CD14-positive monocyte (primary cell): ENCODE results near the gene ANKRD45. TPM values are rescaled to one million over a fixed set of nuclear protein-coding genes. Genes with fewer than 3 reads are reported as not detected.
"Not testable (repeated sequence)": the region's sequence is repeated elsewhere in the genome, so short reads cannot be mapped to it uniquely, and the experiment has no call there.

Experiments used
- DNase-seq, 3 donors: peaks; one replicate each; pipeline ENCODE4 v3.0.0-alpha.2; 2011 to 2022
- H2AFZ ChIP-seq: 2 replicates; pipeline ENCODE4 v1.6.0; 2012; ENCODE audit warnings: mild to moderate bottlenecking, low read depth, low read length, inconsistent platforms; ENCODE audit not compliant: insufficient read depth, poor library complexity, severe bottlenecking
- H3K27ac ChIP-seq, 2 donors: 1 replicate in 1 of 2; 2 replicates in 1 of 2; pipeline ENCODE4 v1.5.1; 2012 to 2013; ENCODE audit warnings: low read length in 2 of 2, control low read depth in 1 of 2, inconsistent platforms in 1 of 2, low read depth in 1 of 2, mild to moderate bottlenecking in 1 of 2
- H3K27me3 ChIP-seq, 2 donors: one replicate each; pipeline versions ENCODE4 v1.6.0 to v1.6.1; 2011 to 2013; ENCODE audit warnings: low read length in 2 of 2; ENCODE audit not compliant: control insufficient read depth in 2 of 2, insufficient read depth in 2 of 2
- H3K36me3 ChIP-seq, 2 donors: replicated peaks in 1 of 2; 1 replicate in 1 of 2; 2 replicates in 1 of 2; pipeline versions ENCODE4 v1.5.1 to v1.6.1; 2012 to 2013; ENCODE audit warnings: low read length in 2 of 2, control low read depth in 1 of 2, inconsistent platforms in 1 of 2, mild to moderate bottlenecking in 1 of 2; ENCODE audit not compliant: insufficient read depth in 2 of 2, control insufficient read depth in 1 of 2
- H3K4me1 ChIP-seq, 2 donors: 1 replicate in 1 of 2; 2 replicates in 1 of 2; pipeline versions ENCODE4 v1.5.1 to v1.6.1; 2012 to 2013; ENCODE audit warnings: low read length in 2 of 2, control low read depth in 1 of 2, inconsistent platforms in 1 of 2, mild to moderate bottlenecking in 1 of 2, moderate library complexity in 1 of 2; ENCODE audit not compliant: insufficient read depth in 2 of 2, control insufficient read depth in 1 of 2
- H3K4me2 ChIP-seq: replicated peaks from 2 replicates; pipeline ENCODE3; 2012; ENCODE audit warnings: low read length, moderate library complexity, mild to moderate bottlenecking; ENCODE audit not compliant: poor library complexity, severe bottlenecking; ENCODE audit errors: extremely low read depth
- H3K4me3 ChIP-seq, 3 experiments: fragments of 200-600 bp in 1 of 3; sonication (generic) in 1 of 3; replicated peaks in 1 of 3; 1 replicate in 2 of 3; 2 replicates in 1 of 3; pipeline ENCODE4 v1.5.1; 2011 to 2013; ENCODE audit warnings: low read length in 3 of 3, mild to moderate bottlenecking in 3 of 3, control low read depth in 2 of 3, low read depth in 2 of 3, inconsistent platforms in 1 of 3, moderate library complexity in 1 of 3
- H3K79me2 ChIP-seq: 2 replicates; pipeline ENCODE4 v1.6.0; 2012; ENCODE audit warnings: mild to moderate bottlenecking, control low read depth, inconsistent platforms, low read length, moderate library complexity; ENCODE audit not compliant: insufficient read depth
- H3K9ac ChIP-seq: 2 replicates; pipeline ENCODE4 v1.6.0; 2017; ENCODE audit warnings: low read length, mild to moderate bottlenecking; ENCODE audit not compliant: insufficient read depth, poor library complexity, severe bottlenecking
- H3K9me3 ChIP-seq, 2 donors: replicated peaks in 1 of 2; 1 replicate in 1 of 2; 2 replicates in 1 of 2; pipeline versions ENCODE4 v1.5.1 to v1.6.1; 2012 to 2013; ENCODE audit warnings: low read length in 2 of 2, control low read depth in 1 of 2; ENCODE audit not compliant: control insufficient read depth in 1 of 2, insufficient read depth in 1 of 2
- H4K20me1 ChIP-seq: 2 replicates; pipeline ENCODE4 v1.6.0; 2012; ENCODE audit warnings: mild to moderate bottlenecking, low read length, control low read depth, moderate library complexity; ENCODE audit not compliant: insufficient read depth
- H3K27ac Mint-ChIP-seq, 7 donors: one replicate each; pipeline ENCODE4 v1.8.0; 2020; ENCODE audit warnings: mild to moderate bottlenecking in 7 of 7, mixed read lengths in 7 of 7, moderate library complexity in 6 of 7, inconsistent platforms in 2 of 7
- H3K27me3 Mint-ChIP-seq, 3 donors: one replicate each; pipeline ENCODE4 v1.8.0; 2021 to 2022; ENCODE audit warnings: low read depth in 3 of 3, mild to moderate bottlenecking in 3 of 3, mixed read lengths in 3 of 3, moderate library complexity in 3 of 3, inconsistent platforms in 1 of 3
- H3K36me3 Mint-ChIP-seq, 2 donors: one replicate each; pipeline ENCODE4 v1.8.0; 2020; ENCODE audit warnings: mixed read lengths in 2 of 2, inconsistent platforms in 1 of 2, mild to moderate bottlenecking in 1 of 2
- H3K4me1 Mint-ChIP-seq: one replicate; pipeline ENCODE4 v1.8.0; 2020; ENCODE audit warnings: mild to moderate bottlenecking, mixed read lengths
- H3K4me3 Mint-ChIP-seq, 2 donors: one replicate each; pipeline ENCODE4 v1.8.0; 2020; ENCODE audit warnings: mild to moderate bottlenecking in 2 of 2, mixed read lengths in 2 of 2, moderate library complexity in 1 of 2
- H3K9me3 Mint-ChIP-seq, 7 donors: one replicate each; pipeline ENCODE4 v1.8.0; 2020 to 2022; ENCODE audit warnings: mixed read lengths in 7 of 7, mild to moderate bottlenecking in 6 of 7, moderate library complexity in 6 of 7, inconsistent platforms in 2 of 7
- CTCF ChIP-seq: fragments of 200-600 bp; IDR thresholded peaks from one replicate; pipeline ENCODE4 v1.8.0; 2022; ENCODE audit warnings: antibody characterized with exemption, mild to moderate bottlenecking
- WGBS: methylation state at CpG from one replicate; pipeline ENCODE4 v1.1.5; 2013; ENCODE audit warnings: missing lambda C conversion rate; ENCODE audit not compliant: insufficient coverage; 5-methylcytosine and 5-hydroxymethylcytosine counted together
- intact Hi-C, 2 donors: fragments of 100-400 bp; cut with micrococcal nuclease; formaldehyde crosslinking; loops; one replicate each; pipeline versions ENCODE4 v1.15.0 to v1.15.1; 2023
- polyA plus RNA-seq, 3 donors: library from polyadenylated mRNA; depleted of rRNA in 1 of 3; unstranded in 2 of 3; stranded (reverse) in 1 of 3; fragments of 300-500 nt in 2 of 3; fragments of >200 nt in 1 of 3; fragmentation: Illumina TruSeq in 2 of 3; gene quantifications; 1 replicate in 2 of 3; 2 replicates in 1 of 3; pipeline ENCODE4 v1.2.3, GENCODE V29; 2012 to 2021

ANKRD45 gene
- polyA plus RNA-seq, 3 donors: not detected

- H3K4me3 ChIP-seq: no peak overlapping the region
- no peak overlapping the region for H3K9ac ChIP-seq
- Mint-ChIP-seq H3K27ac (no peak overlapping the region), H3K36me3 (no peaks in the 10 kb centered on the region), H3K4me3 (no peak overlapping the region), H3K9me3 (peaks cover 2 to 12% (median 9%) of the 10 kb centered on the region in 7 donors), H3K27me3 (peaks cover 0 to 2% (median 1%) of the 10 kb centered on the region in 3 donors), H3K4me1 (no peaks in the 10 kb centered on the region)
- H3K36me3 ChIP-seq: no peaks in the 10 kb centered on the region
- H3K9me3 ChIP-seq: no peaks in the 10 kb centered on the region
- DNase-seq: no peak
- H4K20me1 ChIP-seq: no peaks in the 10 kb centered on the region
- H3K27ac ChIP-seq: no peak overlapping the region
- intact Hi-C loops: no loop called here
- H3K27me3 ChIP-seq: no peaks in the 10 kb centered on the region
- no peaks in the 10 kb centered on the region for H3K79me2 ChIP-seq
- no peak overlapping the region for H3K4me2 ChIP-seq
- no peaks in the 10 kb centered on the region for H3K4me1 ChIP-seq
- no peak for TF ChIP-seq CTCF
- H2AFZ ChIP-seq: no peak overlapping the region
Measured at GRCh38 chr1:173693238-173693637, 23.6 kb upstream of the ANKRD45 start.

GRCh38 chr1:173688300-173688699 is 18.6 kb upstream of the ANKRD45 start:
- 69% methylated on average over 2 of the region's 2 CpGs for WGBS
- Histone ChIP-seq H3K4me2 (no peak overlapping the region), H4K20me1 (no peaks in the 10 kb centered on the region), H3K27me3 (no peaks in the 10 kb centered on the region), H3K9ac (no peak overlapping the region), H3K4me1 (no peaks in the 10 kb centered on the region), H2AFZ (no peak overlapping the region), H3K4me3 (no peak overlapping the region), H3K27ac (no peak overlapping the region), H3K36me3 (no peaks in the 10 kb centered on the region), H3K9me3 (no peaks in the 10 kb centered on the region), H3K79me2 (no peaks in the 10 kb centered on the region)
- no peaks in the 10 kb centered on the region for H3K36me3 Mint-ChIP-seq
- no peaks in the 10 kb centered on the region for H3K4me1 Mint-ChIP-seq
- peak overlapping the region in 5 of 7 donors; percentile 31 to 87 (median 43) for H3K27ac Mint-ChIP-seq
- intact Hi-C loops: no loop called here
- no peak for TF ChIP-seq CTCF
- peaks cover 0 to 2% (median 1%) of the 10 kb centered on the region in 3 donors for H3K27me3 Mint-ChIP-seq
- H3K4me3 Mint-ChIP-seq: no peak overlapping the region
- no peak for DNase-seq
- peaks cover 3 to 9% (median 6%) of the 10 kb centered on the region in 7 donors for H3K9me3 Mint-ChIP-seq

GRCh38 chr1:173685121-173685520 is 15.5 kb upstream of the ANKRD45 start:
- H3K4me3 Mint-ChIP-seq, H3K4me1 ChIP-seq, H3K27me3 ChIP-seq, H3K36me3 Mint-ChIP-seq, H3K27me3 Mint-ChIP-seq, H3K9me3 Mint-ChIP-seq, H3K27ac Mint-ChIP-seq, H4K20me1 ChIP-seq, H3K9ac ChIP-seq, H3K9me3 ChIP-seq, H3K4me3 ChIP-seq, H3K79me2 ChIP-seq, H2AFZ ChIP-seq, H3K27ac ChIP-seq, H3K36me3 ChIP-seq, DNase-seq, intact Hi-C loops, H3K4me1 Mint-ChIP-seq, H3K4me2 ChIP-seq: not testable (repeated sequence)
- WGBS: 80% methylated on average over 1 of the region's 3 CpGs
